Measurements from ENCODE around the gene CABLES1.

Gene CABLES1

DNA sequence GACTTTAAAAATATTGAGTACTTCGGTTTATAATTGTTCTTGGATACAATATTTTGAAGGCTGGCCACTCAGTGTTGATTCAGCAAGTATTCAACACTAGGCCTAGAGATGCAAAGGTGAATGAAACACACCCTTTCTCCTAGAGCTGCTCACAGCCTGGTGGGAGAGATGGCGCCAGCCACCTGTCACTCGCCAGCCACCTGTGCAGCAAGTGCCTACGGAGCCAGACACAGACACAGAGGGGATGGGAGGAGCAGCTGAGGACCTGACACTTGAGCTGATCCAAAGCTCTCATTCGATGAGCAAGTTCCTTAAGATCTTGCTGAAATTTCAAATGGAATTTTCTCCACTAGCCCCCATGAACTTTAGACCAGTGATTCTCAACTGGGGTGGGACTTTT lies 166.7 kb downstream of the CABLES1 start:
- DNase-seq (ENCODE audit: low spot score): no peak

GRCh38 chr18:23302511-23302850 lies 167.2 kb downstream of the CABLES1 start:
- DNase-seq (ENCODE audit: low spot score): no peak

- DNase-seq (ENCODE audit: low spot score): no peak
Measured at GRCh38 chr18:23302851-23303527, 167.7 kb downstream of the CABLES1 start.

GRCh38 chr18:23306822-23307221 lies 171.5 kb downstream of the CABLES1 start:
- DNase-seq (ENCODE audit: low spot score): no peak

- no peak for DNase-seq (ENCODE audit: low spot score)
Measured at GRCh38 chr18:23307567-23308295, 172.4 kb downstream of the CABLES1 start.
